A549 (cell line): ENCODE data around the gene SORCS2.

Experiments used
- CBX2 ChIP-seq: fragments of 200-600 bp; sonication (generic); IDR thresholded peaks from 2 replicates; pipeline ENCODE4 v1.6.1; 2016; ENCODE audit warnings: low read depth, mild to moderate bottlenecking, borderline replicate concordance
- CTCF ChIP-seq: fragments of >200 bp; sonication (Bioruptor Twin); formaldehyde crosslinking; IDR thresholded peaks from 3 replicates; pipeline ENCODE4 v1.5.1; 2016
- EHMT2 ChIP-seq: fragments of 200-600 bp; sonication (generic); IDR thresholded peaks from 2 replicates; pipeline ENCODE4 v1.6.1; 2016; ENCODE audit warnings: antibody characterized with exemption, low read depth, mild to moderate bottlenecking, moderate library complexity
- EP300 ChIP-seq, 2 experiments: fragments of >200 bp; sonication (Bioruptor Twin); formaldehyde crosslinking; IDR thresholded peaks; 2 replicates in 1 of 2; 3 replicates in 1 of 2; pipeline ENCODE4 v1.6.1; 2016 to 2017
- HDAC2 ChIP-seq: fragments of 200-600 bp; sonication (generic); IDR thresholded peaks from 2 replicates; pipeline ENCODE4 v1.6.1; 2016
- JUN ChIP-seq, 2 experiments: fragments of >200 bp; sonication (Bioruptor Twin); formaldehyde crosslinking; IDR thresholded peaks; 2 replicates in 1 of 2; 3 replicates in 1 of 2; pipeline ENCODE4 v1.6.1; 2016 to 2017
- MAX ChIP-seq: IDR thresholded peaks from 2 replicates; pipeline ENCODE4 v1.6.1; 2012
- POLR2A ChIP-seq: IDR thresholded peaks from 2 replicates; pipeline ENCODE4 v1.6.1; 2012; ENCODE audit warnings: mild to moderate bottlenecking, low read length
- RCOR1 ChIP-seq: fragments of 150-350 bp; IDR thresholded peaks from 2 replicates; pipeline ENCODE4 v1.6.1; 2014; ENCODE audit warnings: antibody characterized with exemption, low read length, low read depth
- REST ChIP-seq: fragments of 200-600 bp; sonication (generic); IDR thresholded peaks from 2 replicates; pipeline ENCODE4 v1.6.1; 2016; ENCODE audit warnings: antibody characterized with exemption, mild to moderate bottlenecking, moderate library complexity
- SMC3 ChIP-seq: fragments of >200 bp; sonication (Bioruptor Twin); formaldehyde crosslinking; IDR thresholded peaks from 3 replicates; pipeline ENCODE4 v1.6.1; 2018; ENCODE audit warnings: inconsistent platforms
- ZNF302 ChIP-seq: fragments of 250-450 bp; sonication (Bioruptor Pico); IDR thresholded peaks from 2 replicates; pipeline ENCODE4 v1.9.0; 2021; ENCODE audit warnings: inconsistent platforms, mild to moderate bottlenecking, moderate library complexity
- TF ChIP-seq, protein P1 (sequence below): fragments of 150-350 bp; IDR thresholded peaks from 2 replicates; pipeline ENCODE4 v1.6.1; 2014; ENCODE audit warnings: low read depth, mild to moderate bottlenecking, low read length

DNA sequence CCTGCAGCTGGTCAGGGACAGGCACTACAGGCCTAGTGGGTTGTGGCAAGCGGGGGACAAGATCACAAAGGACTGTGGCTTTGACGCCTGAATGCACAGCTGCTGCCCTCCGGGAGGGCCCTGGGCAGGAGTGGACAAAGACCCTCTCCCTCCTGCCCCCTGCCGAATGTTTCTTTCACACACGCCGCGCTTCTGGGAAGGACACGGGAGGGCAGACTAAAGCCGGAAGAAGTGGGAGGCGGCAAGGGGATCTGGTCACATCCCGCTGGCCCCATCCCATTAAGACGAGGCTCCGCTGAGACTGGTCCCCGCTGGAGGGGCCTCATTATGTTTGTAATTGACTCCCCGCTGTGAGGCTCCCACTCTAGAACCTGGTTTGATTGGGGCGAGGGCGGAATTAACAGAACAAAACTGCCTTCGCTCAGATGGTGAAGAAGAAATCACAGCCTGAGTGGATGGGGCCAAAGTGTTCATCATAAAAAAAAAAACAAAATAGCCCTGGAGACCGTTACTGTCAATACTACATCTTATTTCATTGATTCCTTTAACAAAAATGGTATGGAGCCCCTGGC, 280.2 kb downstream of the SORCS2 start:
- no peak for TF ChIP-seq EP300 (IDR thresholded peaks at IDR 0.05)
- no peak for TF ChIP-seq CTCF
- TF ChIP-seq, protein P1, sequence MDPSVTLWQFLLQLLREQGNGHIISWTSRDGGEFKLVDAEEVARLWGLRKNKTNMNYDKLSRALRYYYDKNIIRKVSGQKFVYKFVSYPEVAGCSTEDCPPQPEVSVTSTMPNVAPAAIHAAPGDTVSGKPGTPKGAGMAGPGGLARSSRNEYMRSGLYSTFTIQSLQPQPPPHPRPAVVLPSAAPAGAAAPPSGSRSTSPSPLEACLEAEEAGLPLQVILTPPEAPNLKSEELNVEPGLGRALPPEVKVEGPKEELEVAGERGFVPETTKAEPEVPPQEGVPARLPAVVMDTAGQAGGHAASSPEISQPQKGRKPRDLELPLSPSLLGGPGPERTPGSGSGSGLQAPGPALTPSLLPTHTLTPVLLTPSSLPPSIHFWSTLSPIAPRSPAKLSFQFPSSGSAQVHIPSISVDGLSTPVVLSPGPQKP: no peak
- TF ChIP-seq EHMT2: no peak
- no peak for TF ChIP-seq RCOR1
- no peak for TF ChIP-seq ZNF302 (CRISPR knock-in tag)
- TF ChIP-seq POLR2A: no peak
- TF ChIP-seq CBX2: no peak
- TF ChIP-seq SMC3: no peak
- no peak for TF ChIP-seq REST
- TF ChIP-seq HDAC2: no peak
- TF ChIP-seq JUN (IDR thresholded peaks at IDR 0.05): no peak
- no peak for TF ChIP-seq MAX
